GM23338 (cell line): ENCODE results near the gene MAPT. TPM values are rescaled to one million over a fixed set of nuclear protein-coding genes. Genes with fewer than 3 reads are reported as not detected.

Source experiments
- ATAC-seq: fragments of 200-7000 bp; cut with Tn5 transposase; 3 replicates; pipeline ENCODE4 v1.9.1; 2020
- DNase-seq: peaks from one replicate; pipeline ENCODE4 v3.0.0-alpha.2; 2015; ENCODE audit warnings: low spot score
- H2AFZ ChIP-seq: fragments of 200-600 bp; sonication (generic); 2 replicates; pipeline ENCODE4 v1.8.0; 2016; ENCODE audit warnings: antibody characterized with exemption, mild to moderate bottlenecking, moderate library complexity
- H3F3A ChIP-seq: fragments of 200-600 bp; sonication (generic); replicated peaks from 2 replicates; pipeline ENCODE4 v1.8.0; 2017; ENCODE audit warnings: antibody characterized with exemption, mixed run types, low read depth
- H3K27ac ChIP-seq: fragments of 200-600 bp; sonication (generic); 2 replicates; pipeline ENCODE4 v1.6.1; 2016; ENCODE audit warnings: low read depth
- H3K27me3 ChIP-seq: fragments of 200-600 bp; sonication (generic); 2 replicates; pipeline ENCODE4 v1.8.0; 2016; ENCODE audit warnings: mild to moderate bottlenecking, mixed run types, moderate library complexity; ENCODE audit not compliant: insufficient read depth
- H3K36me3 ChIP-seq: fragments of 200-600 bp; sonication (generic); 2 replicates; pipeline ENCODE4 v1.8.0; 2016; ENCODE audit warnings: mild to moderate bottlenecking; ENCODE audit not compliant: insufficient read depth
- H3K4me1 ChIP-seq: fragments of 200-600 bp; sonication (generic); 2 replicates; pipeline ENCODE4 v1.8.0; 2016; ENCODE audit warnings: mild to moderate bottlenecking, moderate library complexity; ENCODE audit not compliant: insufficient read depth
- H3K4me2 ChIP-seq: fragments of 200-600 bp; sonication (generic); 2 replicates; pipeline ENCODE4 v1.7.1; 2017; ENCODE audit warnings: mixed run types
- H3K4me3 ChIP-seq: fragments of 200-600 bp; sonication (generic); 2 replicates; pipeline ENCODE4 v1.6.1; 2016; ENCODE audit warnings: mixed run types
- H3K79me2 ChIP-seq: fragments of 200-600 bp; sonication (generic); replicated peaks from 2 replicates; pipeline ENCODE4 v1.8.0; 2017; ENCODE audit warnings: mild to moderate bottlenecking; ENCODE audit not compliant: insufficient read depth
- H3K9me2 ChIP-seq: fragments of 200-600 bp; sonication (generic); 2 replicates; pipeline ENCODE4 v1.8.0; 2017; ENCODE audit not compliant: insufficient read depth
- H4K20me1 ChIP-seq: fragments of 200-600 bp; sonication (generic); replicated peaks from 2 replicates; pipeline ENCODE4 v1.8.0; 2017; ENCODE audit warnings: mild to moderate bottlenecking; ENCODE audit not compliant: insufficient read depth
- H3K27ac Mint-ChIP-seq: 2 replicates; pipeline ENCODE4 v1.8.0; 2020; ENCODE audit warnings: inconsistent platforms, mild to moderate bottlenecking, moderate library complexity, mixed read lengths
- H3K27me3 Mint-ChIP-seq: 3 replicates; pipeline ENCODE4 v1.8.0; 2022; ENCODE audit warnings: low read depth, mild to moderate bottlenecking, moderate library complexity, mixed read lengths, inconsistent platforms; ENCODE audit not compliant: insufficient read depth, poor library complexity
- H3K36me3 Mint-ChIP-seq: 3 replicates; pipeline ENCODE4 v1.8.0; 2021; ENCODE audit warnings: low read depth, mild to moderate bottlenecking, inconsistent platforms, moderate library complexity, mixed read lengths
- H3K4me1 Mint-ChIP-seq: 3 replicates; pipeline ENCODE4 v1.8.0; 2020; ENCODE audit warnings: mild to moderate bottlenecking, inconsistent platforms, mixed read lengths
- H3K4me3 Mint-ChIP-seq: 3 replicates; pipeline ENCODE4 v1.8.0; 2021; ENCODE audit warnings: moderate library complexity, mild to moderate bottlenecking, inconsistent platforms, mixed read lengths
- H3K9me3 Mint-ChIP-seq: 3 replicates; pipeline ENCODE4 v1.8.0; 2020; ENCODE audit warnings: moderate library complexity, mild to moderate bottlenecking, inconsistent platforms, mixed read lengths
- CREB1 ChIP-seq: fragments of 250-450 bp; sonication (Bioruptor Pico); IDR thresholded peaks from 2 replicates; pipeline ENCODE4 v1.5.0; 2020; ENCODE audit warnings: low read depth, mild to moderate bottlenecking, moderate library complexity
- CTCF ChIP-seq, 2 experiments: fragments of 200-600 bp in 1 of 2; sonication (generic) in 1 of 2; conservative IDR thresholded peaks; 2 replicates each; pipeline versions ENCODE4 v1.5.1 to v1.6.1; 2016 to 2017; ENCODE audit warnings: antibody characterized with exemption in 2 of 2, low read depth in 2 of 2, mild to moderate bottlenecking in 2 of 2, moderate library complexity in 1 of 2
- ETS1 ChIP-seq: IDR thresholded peaks from 2 replicates; pipeline ENCODE4 v1.6.1; 2016; ENCODE audit warnings: antibody characterized with exemption
- JUNB ChIP-seq: IDR thresholded peaks from one replicate; pipeline ENCODE4 v1.6.1; 2016; ENCODE audit warnings: antibody characterized with exemption; ENCODE audit not compliant: unreplicated experiment
- NANOG ChIP-seq: IDR thresholded peaks from 2 replicates; pipeline ENCODE4 v1.6.1; 2016; ENCODE audit warnings: antibody characterized with exemption, borderline replicate concordance
- STAT1 ChIP-seq: IDR thresholded peaks from one replicate; pipeline ENCODE4 v1.6.1; 2016; ENCODE audit warnings: antibody characterized with exemption; ENCODE audit not compliant: unreplicated experiment
- ZNF114 ChIP-seq: fragments of 250-450 bp; sonication (Bioruptor Pico); IDR thresholded peaks from 2 replicates; pipeline ENCODE4 v1.5.0; 2020; ENCODE audit warnings: mild to moderate bottlenecking, moderate library complexity
- ZNF331 ChIP-seq: fragments of 250-450 bp; sonication (Bioruptor Pico); IDR thresholded peaks from 2 replicates; pipeline ENCODE4 v1.5.0; 2020; ENCODE audit warnings: low read depth, mild to moderate bottlenecking, moderate library complexity
- ZNF462 ChIP-seq: fragments of 250-450 bp; sonication (Bioruptor Pico); IDR thresholded peaks from 2 replicates; pipeline ENCODE4 v1.5.0; 2020; ENCODE audit warnings: mild to moderate bottlenecking, moderate library complexity
- polyA plus RNA-seq: library from polyadenylated mRNA; unstranded; fragments of >200 nt; fragmentation: Nextera tagmentation; extraction: Ambion mirVana; gene quantifications from 2 replicates; pipeline ENCODE4 v1.2.1, GENCODE V29; 2016
- total RNA-seq: library from RNA; depleted of rRNA; stranded (reverse); fragments of >200 nt; shearing (Covaris generic); gene quantifications from 2 replicates; pipeline ENCODE4 v1.2.3, GENCODE V29; 2014
- TF ChIP-seq, protein P1 (sequence below): IDR thresholded peaks from one replicate; pipeline ENCODE4 v1.6.1; 2018; ENCODE audit warnings: antibody characterized with exemption; ENCODE audit not compliant: unreplicated experiment

The MAPT gene
- total and polyA plus RNA-seq, 2 experiments from 2014 or later, result 1.1 to 2.1 TPM

DNA sequence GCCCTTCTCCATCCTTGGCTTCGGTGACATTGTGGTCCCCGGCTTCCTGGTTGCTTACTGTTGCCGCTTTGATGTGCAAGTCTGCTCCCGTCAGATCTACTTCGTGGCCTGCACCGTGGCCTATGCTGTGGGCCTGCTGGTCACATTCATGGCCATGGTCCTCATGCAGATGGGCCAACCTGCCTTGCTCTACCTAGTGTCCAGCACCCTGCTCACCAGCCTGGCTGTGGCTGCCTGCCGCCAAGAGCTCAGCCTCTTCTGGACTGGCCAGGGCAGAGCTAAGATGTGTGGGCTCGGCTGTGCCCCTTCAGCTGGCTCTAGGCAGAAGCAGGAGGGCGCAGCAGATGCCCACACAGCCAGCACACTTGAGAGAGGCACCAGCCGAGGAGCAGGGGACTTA is 48.1 kb upstream of the MAPT start (continued):
- TF ChIP-seq CREB1 (CRISPR knock-in tag), result no peak
- no peak for TF ChIP-seq JUNB
- no peak for TF ChIP-seq CTCF (conservative IDR thresholded peaks at IDR 0.05; ENCODE audit: low read depth in 2 of 2)

DNA sequence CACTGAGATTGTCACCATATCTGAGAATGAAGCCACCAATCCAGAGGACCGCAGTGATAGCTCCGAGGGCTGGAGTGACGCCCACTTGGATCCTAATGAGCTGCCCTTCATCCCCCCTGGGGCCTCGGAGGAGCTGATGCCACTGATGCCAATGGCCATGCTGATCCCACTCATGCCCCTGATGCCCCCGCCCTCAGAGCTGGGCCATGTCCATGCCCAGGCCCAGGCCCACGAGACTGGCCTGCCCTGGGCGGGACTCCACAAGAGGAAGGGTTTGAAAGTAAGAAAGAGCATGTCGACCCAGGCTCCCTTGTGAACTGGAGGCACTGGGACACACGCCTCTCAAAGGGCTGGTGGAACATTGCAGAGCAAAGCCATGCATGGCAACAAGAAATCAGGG is 47.7 kb upstream of the MAPT start:
- DNase-seq (no peak), ATAC-seq (no peak)
- no peaks in the 10 kb centered on the region for H3K79me2 ChIP-seq
- H3K27ac Mint-ChIP-seq, result no peak overlapping the region
- no peaks in the 10 kb centered on the region for H3K9me2 ChIP-seq
- no peaks in the 10 kb centered on the region for H3K27me3 ChIP-seq
- H3K4me2 ChIP-seq, result no peak overlapping the region
- no peaks in the 10 kb centered on the region for H3K36me3 ChIP-seq
- H4K20me1 ChIP-seq, result no peaks in the 10 kb centered on the region
- no peak overlapping the region for H2AFZ ChIP-seq
- H3F3A ChIP-seq, result no peaks in the 10 kb centered on the region
- H3K4me3 ChIP-seq, result no peak overlapping the region
- no peaks in the 10 kb centered on the region for H3K36me3 Mint-ChIP-seq
- H3K27me3 Mint-ChIP-seq, result peaks cover 14% of the 10 kb centered on the region
- H3K4me3 Mint-ChIP-seq, result no peak overlapping the region
- no peaks in the 10 kb centered on the region for H3K9me3 Mint-ChIP-seq
- H3K4me1 ChIP-seq, result no peaks in the 10 kb centered on the region
- no peaks in the 10 kb centered on the region for H3K4me1 Mint-ChIP-seq
- H3K27ac ChIP-seq, result no peak overlapping the region
- TF ChIP-seq ZNF114 (CRISPR knock-in tag) (no peak), STAT1 (no peak), CTCF (conservative IDR thresholded peaks at IDR 0.05; ENCODE audit: low read depth in 2 of 2) (no peak), JUNB (no peak), ZNF462 (CRISPR knock-in tag) (no peak), ETS1 (no peak), NANOG (no peak), ZNF331 (CRISPR knock-in tag) (no peak)
- TF ChIP-seq, protein P1, sequence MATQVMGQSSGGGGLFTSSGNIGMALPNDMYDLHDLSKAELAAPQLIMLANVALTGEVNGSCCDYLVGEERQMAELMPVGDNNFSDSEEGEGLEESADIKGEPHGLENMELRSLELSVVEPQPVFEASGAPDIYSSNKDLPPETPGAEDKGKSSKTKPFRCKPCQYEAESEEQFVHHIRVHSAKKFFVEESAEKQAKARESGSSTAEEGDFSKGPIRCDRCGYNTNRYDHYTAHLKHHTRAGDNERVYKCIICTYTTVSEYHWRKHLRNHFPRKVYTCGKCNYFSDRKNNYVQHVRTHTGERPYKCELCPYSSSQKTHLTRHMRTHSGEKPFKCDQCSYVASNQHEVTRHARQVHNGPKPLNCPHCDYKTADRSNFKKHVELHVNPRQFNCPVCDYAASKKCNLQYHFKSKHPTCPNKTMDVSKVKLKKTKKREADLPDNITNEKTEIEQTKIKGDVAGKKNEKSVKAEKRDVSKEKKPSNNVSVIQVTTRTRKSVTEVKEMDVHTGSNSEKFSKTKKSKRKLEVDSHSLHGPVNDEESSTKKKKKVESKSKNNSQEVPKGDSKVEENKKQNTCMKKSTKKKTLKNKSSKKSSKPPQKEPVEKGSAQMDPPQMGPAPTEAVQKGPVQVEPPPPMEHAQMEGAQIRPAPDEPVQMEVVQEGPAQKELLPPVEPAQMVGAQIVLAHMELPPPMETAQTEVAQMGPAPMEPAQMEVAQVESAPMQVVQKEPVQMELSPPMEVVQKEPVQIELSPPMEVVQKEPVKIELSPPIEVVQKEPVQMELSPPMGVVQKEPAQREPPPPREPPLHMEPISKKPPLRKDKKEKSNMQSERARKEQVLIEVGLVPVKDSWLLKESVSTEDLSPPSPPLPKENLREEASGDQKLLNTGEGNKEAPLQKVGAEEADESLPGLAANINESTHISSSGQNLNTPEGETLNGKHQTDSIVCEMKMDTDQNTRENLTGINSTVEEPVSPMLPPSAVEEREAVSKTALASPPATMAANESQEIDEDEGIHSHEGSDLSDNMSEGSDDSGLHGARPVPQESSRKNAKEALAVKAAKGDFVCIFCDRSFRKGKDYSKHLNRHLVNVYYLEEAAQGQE, result no peak
